Prostate gland (tissue), 2 donors: ENCODE results near the gene PTPN13. TPM values are rescaled to one million over a fixed set of nuclear protein-coding genes. Genes with fewer than 3 reads are reported as not detected.

ENCODE experiments used
- DNase-seq: peaks from one replicate; pipeline ENCODE4 v3.0.0-alpha.2; 2019; ENCODE audit warnings: low spot score
- H3K27ac ChIP-seq, 2 donors: fragments of 200-600 bp; sonication (generic); 2 replicates each; pipeline ENCODE4 v1.5.1; 2017 to 2019
- H3K27me3 ChIP-seq: fragments of 200-600 bp; sonication (generic); replicated peaks from 2 replicates; pipeline ENCODE4 v1.5.1; 2019; ENCODE audit not compliant: insufficient read depth
- H3K36me3 ChIP-seq, 2 donors: fragments of 200-600 bp; sonication (generic); 1 replicate in 1 of 2; 2 replicates in 1 of 2; pipeline versions ENCODE4 v1.5.1 to v1.8.1; 2017 to 2019
- H3K4me1 ChIP-seq: fragments of 200-600 bp; sonication (generic); replicated peaks from 2 replicates; pipeline ENCODE4 v1.5.1; 2019
- H3K4me3 ChIP-seq, 2 donors: fragments of 200-600 bp; sonication (generic); 2 replicates each; pipeline ENCODE4 v1.5.1; 2017 to 2019
- H3K9me3 ChIP-seq: fragments of 200-600 bp; sonication (generic); 2 replicates; pipeline ENCODE4 v1.5.1; 2017
- POLR2A ChIP-seq: fragments of 450-650 bp; IDR thresholded peaks from one replicate; pipeline ENCODE4 v1.6.1; 2016; ENCODE audit warnings: antibody characterized with exemption, mild to moderate bottlenecking
- POLR2AphosphoS5 ChIP-seq: sonication (generic); formaldehyde crosslinking; IDR thresholded peaks from one replicate; pipeline ENCODE4 v1.6.1; 2017; ENCODE audit warnings: antibody characterized with exemption
- WGBS: methylation state at CpG from one replicate; pipeline ENCODE4 v1.1.5; 2018; 5-methylcytosine and 5-hydroxymethylcytosine counted together
- intact Hi-C: fragments of 100-400 bp; cut with DNase I; formaldehyde crosslinking; loops from one replicate; pipeline ENCODE4 v1.14.2; 2022
- total RNA-seq, 2 donors: library from RNA; depleted of rRNA; stranded (reverse); fragments of >200 nt; gene quantifications; one replicate each; pipeline ENCODE4 v1.1.0, GENCODE V29; 2016
- TF ChIP-seq, protein P1 (sequence below), 4 experiments: fragments of 200-600 bp in 2 of 4; fragments of 450-650 bp in 2 of 4; sonication (generic) in 2 of 4; IDR thresholded peaks; 1 replicate in 3 of 4; 2 replicates in 1 of 4; pipeline ENCODE4 v1.5.1; 2016 to 2019; ENCODE audit warnings: antibody characterized with exemption in 4 of 4, mild to moderate bottlenecking in 2 of 4, moderate library complexity in 2 of 4

Gene PTPN13
- total RNA-seq, 2 donors from 2014 or later: 24.6 to 61.2 TPM

- Histone ChIP-seq H3K4me1 (no peaks in the 10 kb centered on the region), H3K27me3 (no peaks in the 10 kb centered on the region), H3K9me3 (no peaks in the 10 kb centered on the region), H3K27ac (no peak overlapping the region), H3K4me3 (no peak overlapping the region), H3K36me3 (no peaks in the 10 kb centered on the region)
- DNase-seq: no peak
- intact Hi-C loops: no loop called here
- TF ChIP-seq, protein P1, sequence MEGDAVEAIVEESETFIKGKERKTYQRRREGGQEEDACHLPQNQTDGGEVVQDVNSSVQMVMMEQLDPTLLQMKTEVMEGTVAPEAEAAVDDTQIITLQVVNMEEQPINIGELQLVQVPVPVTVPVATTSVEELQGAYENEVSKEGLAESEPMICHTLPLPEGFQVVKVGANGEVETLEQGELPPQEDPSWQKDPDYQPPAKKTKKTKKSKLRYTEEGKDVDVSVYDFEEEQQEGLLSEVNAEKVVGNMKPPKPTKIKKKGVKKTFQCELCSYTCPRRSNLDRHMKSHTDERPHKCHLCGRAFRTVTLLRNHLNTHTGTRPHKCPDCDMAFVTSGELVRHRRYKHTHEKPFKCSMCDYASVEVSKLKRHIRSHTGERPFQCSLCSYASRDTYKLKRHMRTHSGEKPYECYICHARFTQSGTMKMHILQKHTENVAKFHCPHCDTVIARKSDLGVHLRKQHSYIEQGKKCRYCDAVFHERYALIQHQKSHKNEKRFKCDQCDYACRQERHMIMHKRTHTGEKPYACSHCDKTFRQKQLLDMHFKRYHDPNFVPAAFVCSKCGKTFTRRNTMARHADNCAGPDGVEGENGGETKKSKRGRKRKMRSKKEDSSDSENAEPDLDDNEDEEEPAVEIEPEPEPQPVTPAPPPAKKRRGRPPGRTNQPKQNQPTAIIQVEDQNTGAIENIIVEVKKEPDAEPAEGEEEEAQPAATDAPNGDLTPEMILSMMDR (IDR thresholded peaks at IDR 0.05): no peak
- TF ChIP-seq POLR2AphosphoS5 (no peak), POLR2A (no peak)
These were observed 66.9 kb downstream of the PTPN13 start for GRCh38 chr4:86661006-86661405.

DNA sequence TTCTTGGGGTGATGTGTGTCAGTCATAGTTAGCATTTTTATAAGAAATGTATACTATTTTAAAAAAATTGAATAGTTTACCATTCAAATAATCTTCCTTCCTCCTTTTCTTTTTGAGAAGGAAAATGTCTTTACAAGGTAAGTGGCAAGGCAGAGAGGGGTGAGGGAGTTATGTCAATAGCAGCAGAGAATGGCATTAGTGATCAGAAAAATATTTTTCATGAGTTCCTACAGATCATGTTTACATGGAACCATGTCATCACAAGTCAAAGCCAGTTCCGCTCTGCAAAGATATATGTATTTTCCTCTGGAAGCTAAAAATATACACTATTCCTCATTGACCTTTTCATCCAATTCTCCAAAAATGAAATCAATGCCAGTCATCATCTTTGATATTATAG is 67.3 kb downstream of the PTPN13 start:
- intact Hi-C loops: no loop called here
- WGBS: 85% methylated on average over 1 of the region's 1 CpG
- H3K9me3 ChIP-seq: no peaks in the 10 kb centered on the region
- no peaks in the 10 kb centered on the region for H3K27me3 ChIP-seq
- TF ChIP-seq, protein P1 (IDR thresholded peaks at IDR 0.05): no peak
- TF ChIP-seq POLR2AphosphoS5 (no peak), POLR2A (no peak)
- no peak overlapping the region for H3K27ac ChIP-seq
- H3K36me3 ChIP-seq: no peaks in the 10 kb centered on the region
- no peaks in the 10 kb centered on the region for H3K4me1 ChIP-seq
- H3K4me3 ChIP-seq: no peak overlapping the region
- no peak for DNase-seq

- 82% methylated on average over 1 of the region's 1 CpG for WGBS
- no peak for TF ChIP-seq POLR2AphosphoS5
- TF ChIP-seq, protein P1 (IDR thresholded peaks at IDR 0.05): no peak
- no peak for TF ChIP-seq POLR2A
- intact Hi-C loops: no loop called here
These were observed 70.8 kb downstream of the PTPN13 start for GRCh38 chr4:86664959-86665358.

GRCh38 chr4:86670298-86670697 is 76.2 kb downstream of the PTPN13 start:
- Histone ChIP-seq H3K27ac (no peak overlapping the region), H3K27me3 (no peaks in the 10 kb centered on the region), H3K9me3 (no peaks in the 10 kb centered on the region), H3K4me1 (no peaks in the 10 kb centered on the region), H3K4me3 (no peak overlapping the region), H3K36me3 (no peaks in the 10 kb centered on the region)
- TF ChIP-seq POLR2A: no peak
- TF ChIP-seq POLR2AphosphoS5: no peak
- TF ChIP-seq, protein P1 (IDR thresholded peaks at IDR 0.05): no peak
- intact Hi-C loops: no loop called here
- WGBS: 94% methylated on average over 1 of the region's 1 CpG
- DNase-seq: no peak

More at GRCh38 chr4:86664959-86665358, 70.8 kb downstream of the PTPN13 start:
- Histone ChIP-seq H3K36me3 (no peaks in the 10 kb centered on the region), H3K27ac (no peak overlapping the region), H3K4me1 (no peaks in the 10 kb centered on the region), H3K4me3 (no peak overlapping the region), H3K9me3 (no peaks in the 10 kb centered on the region), H3K27me3 (no peaks in the 10 kb centered on the region)
- no peak for DNase-seq

DNA sequence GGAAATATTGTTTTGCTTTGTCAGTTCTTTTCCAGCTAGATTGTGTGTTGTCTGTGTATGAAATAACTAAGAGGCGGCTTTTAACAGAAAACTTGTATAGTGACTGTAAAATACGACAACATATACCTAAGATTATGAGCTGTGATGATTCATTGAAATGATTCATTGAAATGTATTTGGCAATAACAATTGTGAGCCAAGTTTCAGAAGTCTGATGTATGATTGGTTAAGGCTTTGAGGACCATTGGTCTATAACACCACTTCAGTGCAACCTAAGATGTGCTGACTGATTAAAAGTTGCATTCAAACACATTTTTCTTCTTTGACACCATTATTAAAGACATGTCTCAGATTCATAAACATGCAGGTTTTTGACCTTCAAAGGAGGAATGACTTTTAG is 76.6 kb downstream of the PTPN13 start:
- Histone ChIP-seq H3K27ac (no peak overlapping the region), H3K27me3 (no peaks in the 10 kb centered on the region), H3K36me3 (no peaks in the 10 kb centered on the region), H3K4me1 (no peaks in the 10 kb centered on the region), H3K4me3 (no peak overlapping the region), H3K9me3 (no peaks in the 10 kb centered on the region)
- TF ChIP-seq, protein P1 (IDR thresholded peaks at IDR 0.05): no peak
- TF ChIP-seq POLR2A: no peak
- no peak for TF ChIP-seq POLR2AphosphoS5
- intact Hi-C loops: no loop called here
- DNase-seq: no peak
- 93% methylated on average over 2 of the region's 2 CpGs for WGBS
